AG09309 (cell line): ENCODE measurements around the gene ZNF664.

ENCODE experiments used
- DNase-seq: peaks from one replicate; pipeline ENCODE4 v3.0.0-alpha.2; 2010; ENCODE audit warnings: low read depth
- H3K4me3 ChIP-seq: 2 replicates; pipeline ENCODE4 v1.5.1; 2011; ENCODE audit warnings: mild to moderate bottlenecking, low read depth, low read length, moderate library complexity; ENCODE audit not compliant: control insufficient read depth
- CTCF ChIP-seq: IDR thresholded peaks from 2 replicates; pipeline ENCODE4 v1.5.1; 2011; ENCODE audit warnings: mild to moderate bottlenecking, low read depth, low read length, inconsistent platforms; ENCODE audit not compliant: insufficient read depth, control insufficient read depth; ENCODE audit errors: missing control alignments

ZNF664 gene

GRCh38 chr12:124021007-124021406 is 48.0 kb downstream of the ZNF664 start:
- no peak for DNase-seq
- no peak overlapping the region for H3K4me3 ChIP-seq
- no peak for TF ChIP-seq CTCF

GRCh38 chr12:124022161-124022560 is 49.1 kb downstream of the ZNF664 start:
- no peak for DNase-seq
- no peak for TF ChIP-seq CTCF
- H3K4me3 ChIP-seq: no peak overlapping the region

- no peak for DNase-seq
- no peak overlapping the region for H3K4me3 ChIP-seq
- TF ChIP-seq CTCF: no peak
These were observed 51.3 kb downstream of the ZNF664 start for GRCh38 chr12:124024263-124024678.

DNA sequence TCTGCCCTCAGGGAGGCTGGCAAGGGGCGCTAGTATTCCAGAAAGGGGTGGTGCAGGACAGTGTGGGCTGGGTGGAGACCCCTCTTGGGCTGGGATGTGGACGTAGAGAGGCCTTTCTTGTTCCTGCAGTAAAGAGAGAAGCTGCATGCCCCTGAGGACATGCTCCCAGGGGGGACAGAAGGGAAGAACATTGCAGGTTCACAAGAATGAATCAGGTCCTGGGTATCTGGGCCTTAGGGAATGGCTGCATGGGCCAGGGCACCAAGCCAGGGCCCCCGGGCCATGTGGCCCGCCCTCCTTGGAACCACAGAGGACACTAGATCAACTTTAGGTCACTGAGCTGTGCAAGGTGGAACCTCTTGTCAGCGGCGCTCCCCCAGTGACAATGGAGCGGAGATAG is 51.8 kb downstream of the ZNF664 start:
- H3K4me3 ChIP-seq: no peak overlapping the region
- TF ChIP-seq CTCF: no peak
- DNase-seq: no peak

DNA sequence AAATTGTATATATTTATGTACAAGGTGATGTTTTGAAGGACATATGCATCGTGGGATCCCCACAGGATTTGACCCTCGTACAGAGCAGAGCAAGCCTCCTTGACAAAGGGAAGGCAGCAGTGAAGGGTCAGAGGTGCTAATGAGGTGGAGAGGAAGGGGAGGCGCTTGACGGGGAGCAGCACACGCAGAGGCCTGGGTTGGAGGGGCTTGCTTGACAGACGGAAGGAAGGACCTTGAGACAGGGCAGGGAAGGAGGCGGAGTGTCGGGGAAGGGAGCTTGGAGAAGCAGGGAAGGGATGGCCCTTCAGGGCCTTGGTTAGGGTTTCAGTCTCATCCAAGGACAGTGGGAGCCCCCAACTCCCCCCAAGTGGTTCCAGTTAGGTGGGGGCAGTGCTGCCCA is 52.6 kb downstream of the ZNF664 start:
- no peak for DNase-seq
- H3K4me3 ChIP-seq: no peak overlapping the region
- TF ChIP-seq CTCF: no peak

GRCh38 chr12:124026755-124027745 is 54.0 kb downstream of the ZNF664 start:
- no peak for TF ChIP-seq CTCF
- DNase-seq: no peak
- no peak overlapping the region for H3K4me3 ChIP-seq
